Thoracic aorta (tissue), 2 donors: ENCODE measurements around the gene ANKRD11. TPM values are rescaled to one million over a fixed set of nuclear protein-coding genes. Genes with fewer than 3 reads are reported as not detected.

ENCODE experiments used
- ATAC-seq: fragments of 150-250 bp; one replicate; pipeline ENCODE4 v1.8.0; 2017; ENCODE audit warnings: low read depth; ENCODE audit not compliant: insufficient number of reproducible peaks, low FRiP score
- DNase-seq: peaks from one replicate; pipeline ENCODE4 v3.0.0-alpha.2; 2020; ENCODE audit warnings: low spot score
- H3K27ac ChIP-seq, 2 donors: fragments of 200-600 bp; sonication (generic); 1 replicate in 1 of 2; 2 replicates in 1 of 2; pipeline ENCODE4 v1.5.1; 2016; ENCODE audit warnings: mild to moderate bottlenecking in 2 of 2, moderate library complexity in 2 of 2
- H3K27me3 ChIP-seq: fragments of 200-600 bp; sonication (generic); replicated peaks from 2 replicates; pipeline ENCODE4 v1.6.0; 2016; ENCODE audit warnings: mild to moderate bottlenecking; ENCODE audit not compliant: insufficient read depth
- H3K36me3 ChIP-seq: fragments of 200-600 bp; sonication (generic); one replicate; pipeline ENCODE4 v1.5.1; 2016
- H3K4me1 ChIP-seq, 2 donors: fragments of 200-600 bp; sonication (generic); 1 replicate in 1 of 2; 2 replicates in 1 of 2; pipeline versions ENCODE4 v1.5.1 to v1.6.0; 2016; ENCODE audit warnings: low read depth in 2 of 2, mild to moderate bottlenecking in 1 of 2; ENCODE audit not compliant: control insufficient read depth in 1 of 2
- H3K4me3 ChIP-seq: fragments of 200-600 bp; sonication (generic); 2 replicates; pipeline ENCODE4 v1.5.1; 2016; ENCODE audit warnings: mild to moderate bottlenecking
- H3K9me3 ChIP-seq: fragments of 200-600 bp; sonication (generic); 2 replicates; pipeline ENCODE4 v1.5.1; 2016
- CTCF ChIP-seq: fragments of 200-600 bp; sonication (generic); IDR thresholded peaks from one replicate; pipeline ENCODE4 v1.5.1; 2019; ENCODE audit warnings: antibody characterized with exemption
- total RNA-seq, 2 donors: library from RNA; depleted of rRNA; stranded (reverse); fragments of >200 nt; gene quantifications; one replicate each; pipeline versions ENCODE4 v1.1.0 to v1.2.3, GENCODE V29; 2016

The ANKRD11 gene
- total RNA-seq, 2 donors from 2014 or later: 125 to 129 TPM

DNA sequence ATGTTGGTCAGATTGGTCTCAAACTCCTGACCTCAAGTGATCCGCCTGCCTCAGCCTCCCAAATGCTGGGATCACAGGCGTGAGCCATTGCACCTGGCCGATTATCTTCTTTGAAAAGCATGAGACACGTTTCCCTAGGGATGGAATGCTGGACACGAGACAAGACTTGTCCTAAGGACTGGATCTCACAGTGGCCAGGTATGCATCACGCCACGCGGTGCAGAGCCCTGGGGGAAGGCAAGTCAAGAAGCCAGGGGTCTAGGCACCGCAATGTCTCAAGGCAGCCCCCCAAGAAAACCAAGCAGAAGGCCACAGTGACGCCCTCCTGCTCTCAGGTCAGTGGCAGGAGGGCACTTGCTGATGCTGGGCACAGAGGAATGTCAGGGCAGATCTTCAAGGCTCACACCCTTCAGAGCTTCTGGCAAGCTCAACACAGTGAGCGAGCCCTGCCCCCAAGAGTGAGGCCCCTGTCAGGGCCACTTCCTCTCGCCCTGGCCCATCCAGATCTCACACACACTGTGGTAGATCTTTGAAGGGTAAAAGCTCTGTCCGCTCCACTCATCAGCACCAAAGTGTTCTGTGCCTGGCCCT lies 138.2 kb downstream of the ANKRD11 start:
- no peak for ATAC-seq

GRCh38 chr16:89351645-89352044 lies 138.7 kb downstream of the ANKRD11 start:
- TF ChIP-seq CTCF: no peak
- Histone ChIP-seq H3K36me3 (no peaks in the 10 kb centered on the region), H3K4me3 (no peak overlapping the region), H3K4me1 (peaks cover 0 to 19% of the 10 kb centered on the region in 2 donors), H3K27me3 (no peaks in the 10 kb centered on the region), H3K27ac (no peak overlapping the region), H3K9me3 (no peaks in the 10 kb centered on the region)
- ATAC-seq (no peak), DNase-seq (no peak)

More for the DNA sequence above, 138.2 kb downstream of the ANKRD11 start:
- no peak for DNase-seq
- Histone ChIP-seq H3K9me3 (no peaks in the 10 kb centered on the region), H3K4me3 (no peak overlapping the region), H3K36me3 (no peaks in the 10 kb centered on the region), H3K4me1 (peaks cover 3 to 24% of the 10 kb centered on the region in 2 donors), H3K27ac (no peak overlapping the region), H3K27me3 (no peaks in the 10 kb centered on the region)
- TF ChIP-seq CTCF: no peak

DNA sequence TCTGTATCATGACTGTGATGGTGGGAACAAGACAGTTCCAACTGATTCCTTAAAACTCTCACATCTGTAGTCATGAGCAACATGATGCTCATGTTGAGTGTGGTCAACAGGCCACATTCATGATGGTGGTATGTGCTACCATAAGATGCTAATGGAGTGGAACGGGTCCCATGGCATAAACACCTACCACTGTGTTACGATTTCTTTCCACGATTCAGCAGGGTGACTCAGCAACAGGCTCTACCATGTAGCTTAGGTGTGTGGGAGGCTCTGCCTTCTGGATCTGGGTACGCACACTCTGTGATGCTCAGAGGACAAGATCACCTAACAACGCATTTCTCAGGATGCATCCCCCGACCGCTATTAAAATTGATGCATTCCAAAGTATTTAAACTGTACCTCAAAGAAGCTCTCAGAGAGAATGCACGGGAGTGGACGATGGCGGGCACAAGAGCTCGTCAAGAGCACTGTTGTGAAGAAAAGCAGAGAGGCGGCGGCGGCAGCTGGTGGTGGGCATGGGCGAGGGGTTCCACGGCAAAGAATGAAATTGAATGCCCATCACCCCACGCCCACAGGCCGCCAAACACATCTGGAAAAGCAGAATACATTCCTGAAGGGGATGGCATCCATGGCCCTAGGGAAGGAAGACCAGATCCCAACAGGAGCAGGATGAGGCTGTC lies 139.5 kb downstream of the ANKRD11 start:
- Histone ChIP-seq H3K4me3 (no peak overlapping the region), H3K9me3 (no peaks in the 10 kb centered on the region), H3K4me1 (peaks cover under 1 to 19% of the 10 kb centered on the region in 2 donors), H3K36me3 (no peaks in the 10 kb centered on the region), H3K27me3 (no peaks in the 10 kb centered on the region), H3K27ac (no peak overlapping the region)
- no peak for ATAC-seq
- no peak for TF ChIP-seq CTCF
- no peak for DNase-seq

DNA sequence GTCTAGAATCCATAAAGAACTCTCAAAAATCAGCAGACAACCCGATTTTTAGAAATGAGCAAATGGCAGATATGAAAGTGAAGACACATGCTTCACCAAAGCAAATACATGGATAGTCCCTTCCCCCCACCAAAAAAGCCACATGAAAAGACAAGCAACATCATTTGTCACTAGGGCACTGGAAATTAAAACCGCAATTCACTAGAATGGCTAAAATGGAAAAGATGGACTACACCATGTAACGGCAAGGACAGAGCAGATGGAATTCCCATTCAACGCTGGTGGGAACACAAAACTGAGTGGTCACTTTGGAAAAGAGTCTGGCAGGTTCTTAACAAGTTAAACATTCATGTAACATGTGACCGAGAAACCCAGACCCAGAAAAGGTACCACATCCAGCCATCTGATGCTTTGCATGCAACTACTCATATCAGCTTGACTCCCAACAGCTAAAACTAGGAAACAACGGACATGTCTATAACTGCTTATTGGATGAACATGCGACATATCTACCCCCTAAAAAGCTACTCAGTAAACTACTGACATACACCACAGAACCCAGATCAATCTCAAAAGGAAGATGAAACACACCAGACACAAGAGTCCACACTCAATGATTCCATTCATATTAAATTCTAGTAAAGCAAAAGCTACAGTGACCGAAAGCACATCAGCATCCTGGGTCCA lies 140.3 kb downstream of the ANKRD11 start:
- TF ChIP-seq CTCF: no peak
- Histone ChIP-seq H3K36me3 (no peaks in the 10 kb centered on the region), H3K9me3 (no peaks in the 10 kb centered on the region), H3K4me3 (no peak overlapping the region), H3K27ac (no peak overlapping the region), H3K4me1 (peaks cover 3 to 27% of the 10 kb centered on the region in 2 donors), H3K27me3 (no peaks in the 10 kb centered on the region)
- ATAC-seq (no peak), DNase-seq (no peak)

DNA sequence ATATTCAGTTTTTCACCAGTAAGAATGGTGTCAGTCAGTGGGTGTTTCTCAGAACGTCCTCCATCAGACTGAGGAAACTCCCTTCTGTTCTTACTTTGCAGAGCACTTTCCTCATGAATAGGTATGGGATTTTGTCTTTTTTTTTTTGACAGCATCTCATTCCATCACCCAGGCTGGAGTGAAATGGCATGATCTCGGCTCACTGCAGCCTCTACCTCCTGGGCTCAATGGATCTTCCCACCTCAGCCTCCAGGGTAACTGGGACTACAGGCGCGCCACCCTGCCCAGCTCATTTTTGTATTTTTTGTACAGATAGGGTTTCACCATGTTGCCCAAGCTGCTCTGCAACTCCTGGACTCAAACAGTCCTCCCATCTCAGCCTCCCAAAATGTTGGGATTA lies 142.6 kb downstream of the ANKRD11 start:
- Histone ChIP-seq H3K27me3 (no peaks in the 10 kb centered on the region), H3K27ac (no peak overlapping the region), H3K9me3 (no peaks in the 10 kb centered on the region), H3K4me3 (no peak overlapping the region), H3K36me3 (no peaks in the 10 kb centered on the region), H3K4me1 (peaks cover 12 to 27% of the 10 kb centered on the region in 2 donors)
- TF ChIP-seq CTCF: no peak
- ATAC-seq (no peak), DNase-seq (no peak)
